B cell (primary cell): Measurements from ENCODE around the gene PHYH. TPM values are rescaled to one million over a fixed set of nuclear protein-coding genes. Genes with fewer than 3 reads are reported as not detected.

Experiments
- ATAC-seq: fragments of 200-7000 bp; cut with Tn5 transposase; one replicate; pipeline ENCODE4 v1.10.0; 2021; ENCODE audit warnings: low read depth, mild to moderate bottlenecking, moderate number of reproducible peaks, moderate library complexity
- CTCF ChIA-PET: fragments of 350-600 bp; sonication (Branson Sonifier 250); formaldehyde crosslinking; loops from one replicate; lab custom pipeline; 2021; ENCODE audit warnings: antibody characterized with exemption, inconsistent platforms; lab: Charles Lee
- POLR2A ChIA-PET: fragments of 350-600 bp; sonication (Branson Sonifier 250); formaldehyde crosslinking; loops from one replicate; lab custom pipeline; 2021; ENCODE audit warnings: antibody characterized with exemption; lab: Charles Lee
- DNase-seq: peaks from one replicate; pipeline ENCODE4 v3.0.0; 2013
- H2AFZ ChIP-seq: 2 replicates; pipeline ENCODE4 v1.6.1; 2012; ENCODE audit warnings: mild to moderate bottlenecking, low read depth, low read length; ENCODE audit not compliant: insufficient read depth, poor library complexity, severe bottlenecking
- H3K27ac ChIP-seq, 2 donors: 1 replicate in 1 of 2; 2 replicates in 1 of 2; pipeline ENCODE4 v1.5.1; 2012 to 2013; ENCODE audit warnings: low read length in 2 of 2, mild to moderate bottlenecking in 2 of 2, moderate library complexity in 1 of 2
- H3K27me3 ChIP-seq, 4 experiments: fragments of 200-600 bp in 1 of 4; sonication (generic) in 1 of 4; replicated peaks in 1 of 4; 1 replicate in 2 of 4; 2 replicates in 2 of 4; pipeline versions ENCODE4 v1.6.1 to v1.7.0; 2013 to 2016; ENCODE audit warnings: low read length in 3 of 4, mild to moderate bottlenecking in 2 of 4, mixed read lengths in 1 of 4, moderate library complexity in 1 of 4; ENCODE audit not compliant: insufficient read depth in 4 of 4, control insufficient read depth in 3 of 4; ENCODE audit errors: control extremely low read depth in 1 of 4
- H3K36me3 ChIP-seq, 2 experiments: replicated peaks in 1 of 2; 1 replicate in 1 of 2; 2 replicates in 1 of 2; pipeline versions ENCODE4 v1.6.1 to v1.7.1; 2013; ENCODE audit warnings: low read length in 1 of 2; ENCODE audit not compliant: insufficient read depth in 2 of 2, control insufficient read depth in 1 of 2; ENCODE audit errors: control extremely low read depth in 1 of 2, extremely low read depth in 1 of 2
- H3K4me1 ChIP-seq, 2 donors: fragments of 200-600 bp in 1 of 2; sonication (generic) in 1 of 2; 1 replicate in 1 of 2; 2 replicates in 1 of 2; pipeline versions ENCODE4 v1.5.1 to v1.6.1; 2013 to 2017; ENCODE audit warnings: low read length in 2 of 2; ENCODE audit not compliant: control insufficient read depth in 2 of 2, insufficient read depth in 2 of 2
- H3K4me2 ChIP-seq: replicated peaks from 2 replicates; pipeline ENCODE3; 2012; ENCODE audit warnings: mild to moderate bottlenecking, low read depth, low read length; ENCODE audit not compliant: poor library complexity, severe bottlenecking
- H3K4me3 ChIP-seq, 5 experiments: fragments of 200-600 bp in 1 of 5; sonication (generic) in 1 of 5; 1 replicate in 3 of 5; 2 replicates in 2 of 5; pipeline versions ENCODE4 v1.5.1 to v1.7.0; 2011 to 2016; ENCODE audit warnings: low read length in 4 of 5, mild to moderate bottlenecking in 4 of 5, low read depth in 2 of 5, control low read depth in 1 of 5, moderate library complexity in 1 of 5; ENCODE audit not compliant: insufficient read depth in 1 of 5; ENCODE audit errors: control extremely low read depth in 1 of 5, extremely low read depth in 1 of 5
- H3K79me2 ChIP-seq: fragments of 200-600 bp; sonication (generic); one replicate; pipeline ENCODE4 v1.6.0; 2016; ENCODE audit warnings: low read length; ENCODE audit not compliant: control insufficient read depth, insufficient read depth
- H3K9ac ChIP-seq: fragments of 200-600 bp; sonication (generic); 2 replicates; pipeline ENCODE4 v1.6.1; 2017; ENCODE audit warnings: mild to moderate bottlenecking, low read length, moderate library complexity
- H3K9me3 ChIP-seq, 3 donors: one replicate each; pipeline versions ENCODE4 v1.6.1 to v1.7.1; 2013; ENCODE audit warnings: low read length in 2 of 3; ENCODE audit not compliant: control insufficient read depth in 2 of 3, insufficient read depth in 1 of 3; ENCODE audit errors: control extremely low read depth in 1 of 3
- H4K20me1 ChIP-seq: 2 replicates; pipeline ENCODE4 v1.6.0; 2012; ENCODE audit warnings: mild to moderate bottlenecking, low read length; ENCODE audit not compliant: insufficient read depth, control insufficient read depth, poor library complexity, severe bottlenecking
- H3K27ac Mint-ChIP-seq: one replicate; pipeline ENCODE4 v1.8.0; 2021; ENCODE audit warnings: mixed read lengths
- H3K27me3 Mint-ChIP-seq: one replicate; pipeline ENCODE4 v1.8.0; 2021; ENCODE audit warnings: mixed read lengths
- H3K4me1 Mint-ChIP-seq: one replicate; pipeline ENCODE4 v1.8.0; 2021; ENCODE audit warnings: mixed read lengths
- H3K4me3 Mint-ChIP-seq: one replicate; pipeline ENCODE4 v1.8.0; 2021; ENCODE audit warnings: mixed read lengths
- H3K9me3 Mint-ChIP-seq: one replicate; pipeline ENCODE4 v1.8.0; 2022; ENCODE audit warnings: mixed read lengths; ENCODE audit not compliant: insufficient read depth
- CTCF ChIP-seq: fragments of 200-600 bp; IDR thresholded peaks from one replicate; pipeline ENCODE4 v1.8.0; 2022; ENCODE audit warnings: antibody characterized with exemption, mild to moderate bottlenecking
- EZH2 ChIP-seq: IDR thresholded peaks from 2 replicates; pipeline ENCODE4 v1.6.1; 2012; ENCODE audit warnings: borderline replicate concordance, low read depth, mild to moderate bottlenecking, moderate library complexity, low read length; ENCODE audit not compliant: insufficient read depth, poor library complexity, severe bottlenecking
- WGBS: methylation state at CpG from one replicate; pipeline ENCODE4 v1.1.5; 2013; ENCODE audit warnings: missing lambda C conversion rate; ENCODE audit not compliant: insufficient coverage; 5-methylcytosine and 5-hydroxymethylcytosine counted together
- intact Hi-C: fragments of 100-400 bp; cut with micrococcal nuclease; formaldehyde crosslinking; loops from one replicate; pipeline ENCODE4 v1.10.0; 2022
- polyA plus RNA-seq: library from polyadenylated mRNA; depleted of rRNA; stranded (reverse); fragments of >200 nt; gene quantifications from 2 replicates; pipeline ENCODE4 v1.2.3, GENCODE V29; 2012
- total RNA-seq, 2 donors: library from RNA; stranded (reverse); fragments of 120-200 nt in 1 of 2; gene quantifications; 1 replicate in 1 of 2; 2 replicates in 1 of 2; pipeline versions ENCODE4 v1.2.3 to v1.2.4, GENCODE V29; 2013 to 2022

The PHYH gene
- total and polyA plus RNA-seq, 2 donors (not counting 1 experiment from before 2014, with no cell fraction given) = 3.1 to 9.7 TPM

- ATAC-seq (no peak), DNase-seq (no peak)
- Histone ChIP-seq H3K4me3 (no peak overlapping the region), H3K27ac (no peak overlapping the region), H3K27me3 (no peaks in the 10 kb centered on the region), H3K4me1 (no peaks in the 10 kb centered on the region), H3K9ac (no peak overlapping the region), H3K4me2 (no peak overlapping the region), H3K79me2 (no peaks in the 10 kb centered on the region), H3K36me3 (peaks cover 7 to 53% of the 10 kb centered on the region in 2 experiments), H3K9me3 (no peaks in the 10 kb centered on the region), H2AFZ (no peak overlapping the region), H4K20me1 (no peaks in the 10 kb centered on the region)
- ChIA-PET CTCF (no interaction called here), POLR2A (no interaction called here)
- intact Hi-C loops = no loop called here
- Mint-ChIP-seq H3K27ac (no peak overlapping the region), H3K4me1 (no peaks in the 10 kb centered on the region), H3K9me3 (no peaks in the 10 kb centered on the region), H3K27me3 (no peaks in the 10 kb centered on the region), H3K4me3 (no peak overlapping the region)
- no peak for TF ChIP-seq EZH2
- no peak for TF ChIP-seq CTCF
- WGBS = over 99% methylated on average over 19 of the region's 24 CpGs
These were observed 22.8 kb upstream of the PHYH start for GRCh38 chr10:13322615-13323148.

- WGBS = 94% methylated on average over 12 of the region's 13 CpGs
- H3K27ac ChIP-seq = no peak overlapping the region
- H3K9me3 Mint-ChIP-seq = no peaks in the 10 kb centered on the region
- no peaks in the 10 kb centered on the region for H3K27me3 ChIP-seq
- H3K79me2 ChIP-seq = no peaks in the 10 kb centered on the region
- POLR2A ChIA-PET = no interaction called here
- no peak overlapping the region for H3K4me2 ChIP-seq
- H3K9me3 ChIP-seq = no peaks in the 10 kb centered on the region
- no peak for TF ChIP-seq EZH2
- TF ChIP-seq CTCF = no peak
- no peak overlapping the region for H3K9ac ChIP-seq
- no peak overlapping the region for H3K4me3 Mint-ChIP-seq
- no peaks in the 10 kb centered on the region for H3K27me3 Mint-ChIP-seq
- H2AFZ ChIP-seq = no peak overlapping the region
- no peaks in the 10 kb centered on the region for H3K4me1 Mint-ChIP-seq
- no peaks in the 10 kb centered on the region for H4K20me1 ChIP-seq
- no peak for ATAC-seq
- peaks cover 7 to 43% of the 10 kb centered on the region in 2 experiments for H3K36me3 ChIP-seq
- CTCF ChIA-PET = interaction anchor here (1.1 kb wide), 1 partner anchor 31 kb away, joined by 3 read pairs; no protein-coding TSS in a partner anchor
- H3K4me1 ChIP-seq = no peaks in the 10 kb centered on the region
- no peak overlapping the region for H3K27ac Mint-ChIP-seq
- no peak overlapping the region for H3K4me3 ChIP-seq
- no peak for DNase-seq
- intact Hi-C loops = no loop called here
These were observed 21.7 kb upstream of the PHYH start for GRCh38 chr10:13321576-13321975.
